ENCODE data around the gene ARSB.

The ARSB gene

DNA sequence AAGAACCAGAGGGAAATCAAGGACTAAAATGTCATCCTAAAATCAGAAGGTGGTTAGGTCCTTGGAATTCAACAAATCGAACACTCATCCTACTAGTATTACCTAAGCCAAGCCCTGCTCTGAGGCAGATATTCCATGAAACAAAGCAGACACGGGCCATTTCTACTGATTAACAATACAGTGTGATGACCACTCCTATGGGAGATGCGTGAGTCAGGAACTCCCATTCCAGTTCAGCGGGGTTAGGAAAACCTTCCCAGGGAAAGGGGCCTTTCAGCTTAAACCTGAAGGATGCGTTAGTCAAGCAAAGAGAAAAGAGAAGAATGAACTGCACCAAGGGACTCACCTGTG lies 218.7 kb downstream of the ARSB start:
- no peaks in the 10 kb centered on the region for H3K9me3 ChIP-seq (replicated peaks; ENCODE audit: insufficient read depth, low read length)
- H3K79me2 ChIP-seq (ENCODE audit: low read length): no peaks in the 10 kb centered on the region
- no peak for DNase-seq
- H3K9me2 ChIP-seq (replicated peaks; ENCODE audit: insufficient read depth, low read length): no peaks in the 10 kb centered on the region
- no peak overlapping the region for H3K4me3 ChIP-seq (ENCODE audit: low read length)
- H2AFZ ChIP-seq (ENCODE audit: low read length): no peak overlapping the region
- no peak overlapping the region for H3K4me2 ChIP-seq (ENCODE audit: low read depth, low read length)
- H3K27ac ChIP-seq (ENCODE audit: low read length): no peak overlapping the region
- no peak overlapping the region for H3K9ac ChIP-seq (ENCODE audit: low read length)
- no peaks in the 10 kb centered on the region for H4K20me1 ChIP-seq (ENCODE audit: insufficient read depth, low read length)
- no peaks in the 10 kb centered on the region for H3F3A ChIP-seq (ENCODE audit: insufficient read depth, low read length)
- H3K4me1 ChIP-seq (ENCODE audit: low read length): 0 out of 2 replicates have a peak, but pooled peaks cover 6% of the 10 kb centered on the region
- TF ChIP-seq EZH2phosphoT487 (IDR thresholded peaks at IDR 0.05; ENCODE audit: low read length) (no peak), EZH2 (optimal IDR thresholded peaks at IDR 0.05; ENCODE audit: low read depth, low read length) (no peak)
- TF ChIP-seq, protein P1, sequence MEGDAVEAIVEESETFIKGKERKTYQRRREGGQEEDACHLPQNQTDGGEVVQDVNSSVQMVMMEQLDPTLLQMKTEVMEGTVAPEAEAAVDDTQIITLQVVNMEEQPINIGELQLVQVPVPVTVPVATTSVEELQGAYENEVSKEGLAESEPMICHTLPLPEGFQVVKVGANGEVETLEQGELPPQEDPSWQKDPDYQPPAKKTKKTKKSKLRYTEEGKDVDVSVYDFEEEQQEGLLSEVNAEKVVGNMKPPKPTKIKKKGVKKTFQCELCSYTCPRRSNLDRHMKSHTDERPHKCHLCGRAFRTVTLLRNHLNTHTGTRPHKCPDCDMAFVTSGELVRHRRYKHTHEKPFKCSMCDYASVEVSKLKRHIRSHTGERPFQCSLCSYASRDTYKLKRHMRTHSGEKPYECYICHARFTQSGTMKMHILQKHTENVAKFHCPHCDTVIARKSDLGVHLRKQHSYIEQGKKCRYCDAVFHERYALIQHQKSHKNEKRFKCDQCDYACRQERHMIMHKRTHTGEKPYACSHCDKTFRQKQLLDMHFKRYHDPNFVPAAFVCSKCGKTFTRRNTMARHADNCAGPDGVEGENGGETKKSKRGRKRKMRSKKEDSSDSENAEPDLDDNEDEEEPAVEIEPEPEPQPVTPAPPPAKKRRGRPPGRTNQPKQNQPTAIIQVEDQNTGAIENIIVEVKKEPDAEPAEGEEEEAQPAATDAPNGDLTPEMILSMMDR (IDR thresholded peaks at IDR 0.05; ENCODE audit: low read length): no peak
- H3K36me3 ChIP-seq (replicated peaks; ENCODE audit: insufficient read depth, low read length): no peaks in the 10 kb centered on the region
- H3K27me3 ChIP-seq (replicated peaks; ENCODE audit: insufficient read depth, low read length): no peaks in the 10 kb centered on the region

- Histone ChIP-seq H3K36me3 (replicated peaks; ENCODE audit: insufficient read depth, low read length) (no peaks in the 10 kb centered on the region), H2AFZ (ENCODE audit: low read length) (no peak overlapping the region), H3K27me3 (replicated peaks; ENCODE audit: insufficient read depth, low read length) (no peaks in the 10 kb centered on the region), H4K20me1 (ENCODE audit: insufficient read depth, low read length) (no peaks in the 10 kb centered on the region), H3F3A (ENCODE audit: insufficient read depth, low read length) (no peaks in the 10 kb centered on the region), H3K9me3 (replicated peaks; ENCODE audit: insufficient read depth, low read length) (no peaks in the 10 kb centered on the region), H3K79me2 (ENCODE audit: low read length) (no peaks in the 10 kb centered on the region), H3K4me3 (ENCODE audit: low read length) (no peak overlapping the region), H3K4me1 (ENCODE audit: low read length) (0 out of 2 replicates have a peak, but pooled peaks cover 6% of the 10 kb centered on the region), H3K27ac (ENCODE audit: low read length) (no peak overlapping the region), H3K9me2 (replicated peaks; ENCODE audit: insufficient read depth, low read length) (no peaks in the 10 kb centered on the region), H3K9ac (ENCODE audit: low read length) (no peak overlapping the region), H3K4me2 (ENCODE audit: low read depth, low read length) (no peak overlapping the region)
- no peak for DNase-seq
- TF ChIP-seq EZH2 (optimal IDR thresholded peaks at IDR 0.05; ENCODE audit: low read depth, low read length) (no peak), EZH2phosphoT487 (IDR thresholded peaks at IDR 0.05; ENCODE audit: low read length) (no peak)
- TF ChIP-seq, protein P1 (IDR thresholded peaks at IDR 0.05; ENCODE audit: low read length): no peak
Measured at GRCh38 chr5:78765756-78766411, 219.2 kb downstream of the ARSB start.

DNA sequence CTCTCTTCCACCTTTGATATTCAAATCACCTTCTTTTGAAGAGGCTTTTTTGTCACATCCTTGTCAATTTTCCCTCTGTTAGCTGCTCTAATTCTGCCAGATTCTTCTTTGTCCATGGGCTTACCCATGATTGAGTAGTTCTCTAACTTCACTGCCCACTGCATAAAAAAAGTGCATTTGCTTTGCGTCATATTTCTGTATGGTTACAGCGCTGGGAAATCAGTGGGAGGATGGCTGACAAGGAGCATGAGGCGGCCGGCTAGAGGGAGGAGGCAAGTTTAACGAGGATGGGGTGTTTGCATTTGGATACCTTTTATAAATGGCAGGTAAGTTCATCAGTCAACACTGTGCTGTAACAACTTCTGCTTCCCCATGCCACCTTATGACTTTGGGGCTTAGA lies 220.0 kb downstream of the ARSB start:
- Histone ChIP-seq H3K4me3 (ENCODE audit: low read length) (no peak overlapping the region), H3K27ac (ENCODE audit: low read length) (no peak overlapping the region), H3K9ac (ENCODE audit: low read length) (no peak overlapping the region), H3K4me1 (ENCODE audit: low read length) (0 out of 2 replicates have a peak, but pooled peaks cover 6% of the 10 kb centered on the region), H4K20me1 (ENCODE audit: insufficient read depth, low read length) (no peaks in the 10 kb centered on the region), H3K36me3 (replicated peaks; ENCODE audit: insufficient read depth, low read length) (no peaks in the 10 kb centered on the region), H3F3A (ENCODE audit: insufficient read depth, low read length) (no peaks in the 10 kb centered on the region), H3K79me2 (ENCODE audit: low read length) (no peaks in the 10 kb centered on the region), H3K9me2 (replicated peaks; ENCODE audit: insufficient read depth, low read length) (no peaks in the 10 kb centered on the region), H3K9me3 (replicated peaks; ENCODE audit: insufficient read depth, low read length) (no peaks in the 10 kb centered on the region), H3K27me3 (replicated peaks; ENCODE audit: insufficient read depth, low read length) (no peaks in the 10 kb centered on the region), H3K4me2 (ENCODE audit: low read depth, low read length) (no peak overlapping the region), H2AFZ (ENCODE audit: low read length) (no peak overlapping the region)
- TF ChIP-seq EZH2 (optimal IDR thresholded peaks at IDR 0.05; ENCODE audit: low read depth, low read length) (no peak), EZH2phosphoT487 (IDR thresholded peaks at IDR 0.05; ENCODE audit: low read length) (no peak)
- TF ChIP-seq, protein P1 (IDR thresholded peaks at IDR 0.05; ENCODE audit: low read length): no peak
- no peak for DNase-seq
